GM12891 (cell line): ENCODE data around the gene SLC10A4. TPM values are rescaled to one million over a fixed set of nuclear protein-coding genes. Genes with fewer than 3 reads are reported as not detected.
"Not testable (repeated sequence)": the region's sequence is repeated elsewhere in the genome, so short reads cannot be mapped to it uniquely, and the experiment has no call there.

Experiments
- DNase-seq: peaks from one replicate; pipeline ENCODE4 v3.0.0; 2011; ENCODE audit warnings: low spot score; ENCODE audit not compliant: insufficient read length
- FAIRE-seq: peaks from 2 replicates; lab custom pipeline; 2011; peaks lifted over from hg19 to GRCh38; lab: Jason Lieb, UNC
- PAX5 ChIP-seq: IDR thresholded peaks from 2 replicates; pipeline ENCODE4 v1.6.1; 2011; ENCODE audit warnings: low read length, moderate library complexity, mild to moderate bottlenecking; ENCODE audit not compliant: insufficient read depth, severe bottlenecking
- POLR2A ChIP-seq: IDR thresholded peaks from 2 replicates; pipeline ENCODE4 v1.6.1; 2011; ENCODE audit warnings: low read depth, low read length, control low read depth
- POLR2AphosphoS5 ChIP-seq: IDR thresholded peaks from 2 replicates; pipeline ENCODE4 v1.6.1; 2011; ENCODE audit warnings: low read depth, low read length, control low read depth
- POU2F2 ChIP-seq: IDR thresholded peaks from 2 replicates; pipeline ENCODE4 v1.6.1; 2011; ENCODE audit warnings: low read depth, mild to moderate bottlenecking, control low read depth, low read length, moderate library complexity
- SPI1 ChIP-seq: IDR thresholded peaks from 2 replicates; pipeline ENCODE4 v1.6.1; 2011; ENCODE audit warnings: low read depth, low read length, control low read depth
- TAF1 ChIP-seq: IDR thresholded peaks from 2 replicates; pipeline ENCODE4 v1.6.1; 2011; ENCODE audit warnings: low read depth, low read length, control low read depth
- polyA plus RNA-seq: library from polyadenylated mRNA; unstranded; fragments of >200 nt; gene quantifications from one replicate; pipeline ENCODE4 v1.2.1, GENCODE V29; 2012; ENCODE audit warnings: low read depth, missing spikeins, inconsistent platforms; ENCODE audit not compliant: missing spikeins

Gene SLC10A4, protein sequence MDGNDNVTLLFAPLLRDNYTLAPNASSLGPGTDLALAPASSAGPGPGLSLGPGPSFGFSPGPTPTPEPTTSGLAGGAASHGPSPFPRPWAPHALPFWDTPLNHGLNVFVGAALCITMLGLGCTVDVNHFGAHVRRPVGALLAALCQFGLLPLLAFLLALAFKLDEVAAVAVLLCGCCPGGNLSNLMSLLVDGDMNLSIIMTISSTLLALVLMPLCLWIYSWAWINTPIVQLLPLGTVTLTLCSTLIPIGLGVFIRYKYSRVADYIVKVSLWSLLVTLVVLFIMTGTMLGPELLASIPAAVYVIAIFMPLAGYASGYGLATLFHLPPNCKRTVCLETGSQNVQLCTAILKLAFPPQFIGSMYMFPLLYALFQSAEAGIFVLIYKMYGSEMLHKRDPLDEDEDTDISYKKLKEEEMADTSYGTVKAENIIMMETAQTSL
- polyA plus RNA-seq = not detected

DNA sequence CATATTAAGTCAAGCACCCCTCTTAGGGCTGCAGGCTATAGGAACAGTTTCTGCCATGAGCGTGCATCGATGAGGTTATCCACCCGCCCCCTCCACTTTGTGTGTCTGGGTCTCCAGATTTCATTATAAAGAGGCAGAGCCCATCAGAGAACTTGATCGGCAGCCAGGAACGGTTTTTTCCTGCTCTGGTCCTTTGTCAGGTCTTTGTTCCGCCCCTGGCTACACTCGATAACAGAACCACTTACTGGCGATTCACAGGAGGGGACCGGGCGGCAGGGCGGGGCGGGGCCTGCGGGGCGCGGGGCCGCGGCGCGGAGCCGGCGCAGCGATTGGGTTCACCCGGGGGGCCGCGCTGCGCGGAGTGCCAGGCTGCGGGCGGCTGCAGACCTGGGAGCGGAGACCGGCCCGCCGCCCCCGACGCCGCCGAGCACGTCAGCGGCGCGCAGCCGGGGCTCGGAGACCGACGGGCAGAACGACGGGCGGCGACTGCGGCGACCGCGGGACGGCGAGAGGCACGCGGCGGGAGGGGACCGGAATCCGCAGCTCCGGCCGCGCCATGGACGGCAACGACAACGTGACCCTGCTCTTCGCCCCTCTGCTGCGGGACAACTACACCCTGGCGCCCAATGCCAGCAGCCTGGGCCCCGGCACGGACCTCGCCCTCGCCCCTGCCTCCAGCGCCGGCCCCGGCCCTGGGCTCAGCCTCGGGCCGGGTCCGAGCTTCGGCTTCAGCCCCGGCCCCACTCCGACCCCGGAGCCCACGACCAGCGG is at the start of gene SLC10A4:
Gene SLC10A4, plus strand, starts transcription at position 338 of the 771 bp plus-strand sequence. Its CDS starts 219 bp downstream, at position 557.
- peak; percentile 44 for DNase-seq
- TF ChIP-seq POLR2AphosphoS5 (no peak), POLR2A (no peak), PAX5 (no peak), SPI1 (no peak)
- no peak for FAIRE-seq

DNA sequence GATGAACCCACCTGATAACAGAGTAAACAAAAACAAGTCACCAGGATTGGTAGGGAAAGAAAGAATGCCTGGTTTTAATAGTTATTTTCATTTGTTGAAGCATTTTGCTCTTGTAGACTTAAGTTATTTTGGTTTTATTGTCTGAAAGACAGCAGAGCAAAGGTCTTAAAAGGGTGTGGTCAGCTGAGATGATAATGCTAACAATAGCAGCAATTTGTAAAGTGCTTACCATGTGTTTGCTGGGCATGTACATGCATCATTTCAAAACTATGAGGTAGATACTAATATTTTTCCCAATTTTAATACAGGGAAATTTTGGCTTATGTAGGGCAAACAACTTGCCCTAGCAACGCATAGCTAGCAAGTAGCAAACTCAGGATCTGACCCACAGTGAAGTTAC is 46.8 kb upstream of the SLC10A4 start:
- DNase-seq (no peak), FAIRE-seq (no peak)
- TF ChIP-seq PAX5 = no peak
- TF ChIP-seq TAF1 = no peak

DNA sequence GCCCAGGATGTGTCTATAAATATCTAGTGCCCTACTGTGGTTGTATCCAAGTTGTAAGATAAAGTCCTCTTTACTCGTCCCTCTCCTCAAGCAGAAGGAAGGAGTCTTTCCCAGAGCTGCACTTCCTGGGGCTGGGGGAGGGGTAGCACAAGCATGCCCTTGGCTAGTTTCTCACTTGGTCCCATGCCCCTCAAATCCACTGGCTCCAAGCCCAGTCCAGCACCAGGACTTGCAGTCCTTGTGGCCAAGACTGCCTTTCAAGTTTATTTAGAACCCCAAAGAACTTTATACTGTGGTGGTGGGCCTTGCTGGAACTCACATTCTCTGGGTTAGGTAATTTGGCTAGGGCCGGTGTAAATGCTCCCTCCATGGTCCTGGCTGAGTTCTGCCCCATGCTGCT is 43.2 kb upstream of the SLC10A4 start:
- TF ChIP-seq POLR2A = no peak
- no peak for TF ChIP-seq TAF1
- no peak for TF ChIP-seq SPI1
- no peak for TF ChIP-seq POU2F2
- TF ChIP-seq POLR2AphosphoS5 = no peak
- no peak for TF ChIP-seq PAX5
- no peak for DNase-seq
- no peak for FAIRE-seq

DNA sequence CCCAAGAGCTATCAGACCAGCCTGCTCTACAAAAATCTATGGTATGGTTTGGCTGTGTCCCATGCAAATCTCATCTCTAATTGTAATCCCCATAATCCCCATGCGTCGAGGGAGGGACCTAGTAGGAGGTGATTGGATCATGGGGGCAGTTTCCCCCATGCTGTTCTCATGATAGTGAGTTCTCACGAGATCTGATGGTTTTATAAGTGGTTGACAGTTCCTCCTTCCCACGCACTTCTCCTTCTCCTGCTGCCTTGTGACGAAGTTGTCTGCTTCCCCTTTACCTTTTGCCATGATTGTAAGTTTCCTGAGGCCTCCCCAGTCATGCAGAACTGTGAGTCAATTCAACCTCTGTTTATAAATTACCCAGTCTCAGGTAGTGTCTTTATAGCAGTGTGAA is 42.2 kb upstream of the SLC10A4 start:
- not testable (repeated sequence) for FAIRE-seq, DNase-seq

DNA sequence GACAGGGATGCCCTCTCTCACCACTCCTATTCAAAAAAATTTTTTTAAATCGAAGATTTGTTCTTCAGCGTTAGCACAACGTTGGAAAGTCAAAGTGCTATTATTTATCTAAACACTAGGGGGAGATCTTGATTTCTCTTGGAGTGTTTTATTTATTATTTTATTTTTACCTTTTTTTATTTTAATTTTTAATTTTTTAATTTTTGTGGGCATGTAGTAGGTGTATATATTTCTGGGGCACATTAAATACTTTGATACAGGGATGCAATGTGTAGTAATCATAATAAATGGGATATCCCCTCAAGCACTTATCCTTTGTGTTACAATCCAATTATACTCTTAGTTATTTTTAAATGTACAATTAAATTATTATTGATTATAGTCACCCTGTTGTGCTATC is 37.4 kb upstream of the SLC10A4 start:
- TF ChIP-seq POU2F2 = no peak
- TF ChIP-seq POLR2A = no peak
- TF ChIP-seq TAF1 = no peak
- TF ChIP-seq SPI1 = no peak
- no peak for TF ChIP-seq POLR2AphosphoS5
- TF ChIP-seq PAX5 = no peak
- no peak for FAIRE-seq
- no peak for DNase-seq

DNA sequence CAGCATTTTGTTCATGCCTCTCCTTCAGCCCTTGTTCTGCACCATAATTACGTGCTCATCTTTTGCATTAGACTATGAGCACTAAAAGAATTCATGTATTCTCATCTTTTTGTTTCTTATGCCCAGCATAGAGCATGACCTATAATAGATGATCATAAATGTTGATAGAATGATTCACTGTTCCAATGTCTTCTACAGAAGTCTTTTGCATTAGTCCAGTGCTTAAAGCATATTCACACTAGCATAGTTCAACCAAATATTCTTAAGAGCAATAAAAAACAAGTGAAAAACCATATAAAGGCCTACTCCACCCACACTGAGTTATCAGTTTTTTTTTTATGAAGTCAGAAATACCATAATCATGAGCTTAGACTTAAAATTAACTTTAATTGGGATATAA is 36.5 kb upstream of the SLC10A4 start:
- DNase-seq (no peak), FAIRE-seq (no peak)
- TF ChIP-seq POLR2A = no peak
- no peak for TF ChIP-seq SPI1
- TF ChIP-seq POU2F2 = no peak
- no peak for TF ChIP-seq POLR2AphosphoS5
- no peak for TF ChIP-seq TAF1
- no peak for TF ChIP-seq PAX5

DNA sequence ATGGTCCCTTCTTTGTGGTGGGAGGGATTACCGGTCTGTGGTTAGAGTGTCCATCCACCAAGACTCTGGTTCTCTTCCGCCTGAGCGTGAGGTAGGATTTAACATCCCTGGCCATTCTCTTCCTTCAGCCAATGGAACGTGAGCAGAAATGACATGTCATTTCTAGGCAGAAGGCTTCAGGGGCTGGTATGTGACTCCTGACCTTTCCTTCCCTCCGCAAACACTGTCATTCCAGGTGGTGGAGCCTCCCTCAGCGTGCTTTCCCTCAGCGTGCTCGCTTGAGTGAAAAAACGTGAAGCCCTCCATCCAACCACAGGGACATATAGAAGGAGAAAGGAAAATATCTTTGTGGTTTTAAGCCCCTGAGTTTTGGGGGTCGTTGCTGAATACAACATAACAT is 34.0 kb upstream of the SLC10A4 start:
- DNase-seq (no peak), FAIRE-seq (no peak)
- TF ChIP-seq POLR2A (no peak), TAF1 (no peak), SPI1 (no peak), POU2F2 (no peak), PAX5 (no peak), POLR2AphosphoS5 (no peak)

DNA sequence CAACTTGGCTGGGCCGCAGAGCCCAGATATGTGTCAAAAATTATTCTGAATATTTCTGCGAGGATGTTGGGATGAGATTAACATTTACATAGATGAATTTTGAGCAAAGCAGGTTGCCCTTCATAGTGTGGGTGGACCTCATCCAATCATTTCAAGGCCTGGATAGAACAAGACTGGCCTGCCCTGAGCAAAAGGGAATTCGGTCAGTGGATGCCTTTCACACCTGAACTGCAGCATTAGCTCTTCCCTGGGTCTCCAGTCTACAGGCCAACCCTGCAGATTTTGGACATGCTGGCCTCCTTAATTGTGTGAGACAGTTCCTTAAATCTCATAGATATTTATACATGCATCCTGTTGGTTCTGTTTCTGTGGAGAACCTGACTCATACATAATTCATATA is 32.4 kb upstream of the SLC10A4 start:
- FAIRE-seq (no peak), DNase-seq (no peak)
- no peak for TF ChIP-seq TAF1
- no peak for TF ChIP-seq PAX5
- no peak for TF ChIP-seq POU2F2
- no peak for TF ChIP-seq POLR2A
- no peak for TF ChIP-seq POLR2AphosphoS5

DNA sequence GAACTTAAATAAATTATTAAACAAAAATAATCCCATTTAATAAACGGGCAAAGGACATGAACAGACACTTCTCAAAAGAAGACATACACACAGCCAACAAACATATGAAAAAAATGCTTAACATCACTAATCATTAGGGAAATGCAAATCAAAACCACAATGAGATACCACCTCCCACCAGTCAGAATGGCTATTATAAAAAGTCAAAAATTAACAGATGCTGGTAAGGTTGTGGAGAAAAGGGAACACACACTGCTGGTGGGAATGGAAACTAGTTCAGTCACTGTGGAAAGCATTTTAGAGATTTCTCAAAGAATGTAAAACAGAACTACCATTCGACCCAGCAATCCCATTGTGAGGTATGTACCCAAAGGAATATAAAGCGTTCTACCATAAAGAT is 31.5 kb upstream of the SLC10A4 start:
- not testable (repeated sequence) for DNase-seq, FAIRE-seq

DNA sequence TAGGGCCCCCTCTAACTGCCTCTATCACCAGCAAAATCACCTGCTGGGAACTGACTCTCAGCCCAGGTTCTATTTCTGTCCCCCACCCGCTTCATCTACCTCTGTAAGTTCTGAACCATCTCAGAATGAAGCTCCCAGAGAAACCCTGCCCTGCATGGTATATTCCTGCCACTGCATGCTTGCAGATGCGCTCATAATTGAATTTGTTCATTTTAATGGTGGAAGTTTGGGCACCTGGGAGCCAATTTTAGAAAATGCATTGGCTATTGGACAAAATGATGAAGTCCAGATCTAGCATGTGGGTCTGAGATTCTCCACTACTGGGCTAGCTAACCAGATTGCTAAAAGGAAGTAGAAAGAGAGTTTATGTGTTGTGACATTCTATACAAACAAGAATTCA is 28.6 kb upstream of the SLC10A4 start:
- FAIRE-seq = no peak
- no peak for DNase-seq
- TF ChIP-seq POU2F2 = no peak
